NCI-H2227 (cell line): ENCODE measurements around the gene WDFY2.
A peak's percentile ranks its signal among the peaks of the same experiment; 100 is the strongest.
"Not testable (repeated sequence)": the region's sequence is repeated elsewhere in the genome, so short reads cannot be mapped to it uniquely, and the experiment has no call there.

Experiments used
- DNase-seq: peaks from one replicate; lab custom pipeline; 2025; ENCODE audit not compliant: unreplicated experiment; lab: John Stamatoyannopoulos, UW

The WDFY2 gene

DNA sequence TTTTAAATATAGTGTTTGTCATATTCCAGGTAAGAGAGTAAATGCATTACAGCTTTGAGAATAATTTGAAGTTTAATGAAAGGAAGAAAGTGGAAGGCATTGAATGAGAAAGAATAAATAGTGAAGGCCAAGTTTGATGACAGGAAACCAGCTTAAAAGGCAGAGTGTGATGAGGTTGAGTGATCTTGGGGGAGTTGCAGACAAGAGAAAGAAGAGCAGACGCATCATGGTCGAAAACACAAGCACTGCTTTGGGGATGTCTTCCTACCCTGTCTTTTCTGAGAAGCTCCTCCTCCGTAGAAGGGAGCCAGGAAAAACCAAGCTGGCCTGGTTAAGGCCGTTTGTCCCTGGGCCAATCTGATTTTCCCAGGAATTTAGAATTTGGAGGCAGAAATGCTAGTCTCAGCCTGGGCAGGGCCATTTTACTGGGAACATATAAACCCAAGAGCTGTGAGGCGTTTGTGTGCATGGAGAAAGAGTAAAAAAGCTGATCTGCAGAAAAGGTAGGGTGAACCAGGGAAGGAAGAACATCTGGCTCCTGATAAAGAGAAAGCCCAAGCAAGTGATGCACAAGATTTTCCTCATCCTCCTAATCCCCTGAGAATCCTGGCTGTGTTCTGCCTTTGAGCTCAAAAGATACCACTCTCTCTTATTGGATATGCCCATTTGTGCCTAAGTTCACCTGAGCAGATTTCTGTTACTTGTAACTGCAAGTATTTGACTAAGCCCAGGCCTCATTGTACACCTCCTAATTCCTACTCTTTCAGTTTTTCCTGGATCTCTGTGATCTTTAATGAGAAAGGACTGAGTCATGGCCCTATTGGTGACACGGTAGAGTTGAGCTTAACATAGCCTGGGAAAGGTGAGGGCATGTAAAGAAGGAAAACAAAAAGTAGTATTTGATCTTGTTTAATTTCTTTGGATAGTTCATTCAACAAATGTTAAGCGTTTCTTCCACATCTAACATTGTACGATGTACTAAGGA, 80.0 kb downstream of the WDFY2 start:
- no peak for DNase-seq

DNA sequence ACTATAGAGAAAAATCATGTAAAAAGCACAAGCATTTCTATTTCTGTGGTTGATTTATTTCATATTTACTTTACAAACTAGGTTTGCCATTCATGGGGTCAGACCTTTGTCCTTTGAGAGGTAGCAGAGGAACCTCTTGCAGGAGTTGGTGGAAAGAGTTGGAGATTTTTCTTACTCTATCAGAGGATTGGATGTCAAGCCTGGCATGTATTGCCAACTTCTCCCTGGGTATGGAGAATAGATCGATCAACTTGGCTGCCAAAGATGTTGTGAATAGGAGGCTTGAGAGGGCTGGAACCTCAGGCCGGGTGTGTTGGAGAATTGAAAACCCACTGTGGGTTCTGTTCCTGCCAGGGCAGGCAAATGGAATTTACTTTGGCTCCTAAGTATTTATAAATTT, 81.2 kb downstream of the WDFY2 start:
- no peak for DNase-seq

DNA sequence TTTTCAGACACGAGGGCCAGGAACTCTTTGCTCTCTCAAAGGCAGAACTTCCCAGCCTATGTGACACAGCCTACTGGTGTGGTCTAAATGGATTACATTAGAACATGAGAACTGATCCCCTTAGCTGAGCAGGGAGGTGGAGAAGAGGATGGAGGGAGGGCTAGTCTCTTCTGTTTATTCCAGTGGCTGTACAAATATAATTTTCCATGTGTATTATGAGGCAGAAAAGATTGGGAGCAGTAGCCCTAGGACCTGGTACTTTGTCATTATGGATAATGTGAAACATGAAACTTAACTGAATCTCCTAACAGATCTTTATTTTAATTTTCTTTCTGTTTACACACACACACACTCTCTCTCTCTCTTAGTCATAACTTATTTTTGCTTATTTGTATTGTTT, 82.1 kb downstream of the WDFY2 start:
- no peak for DNase-seq

DNA sequence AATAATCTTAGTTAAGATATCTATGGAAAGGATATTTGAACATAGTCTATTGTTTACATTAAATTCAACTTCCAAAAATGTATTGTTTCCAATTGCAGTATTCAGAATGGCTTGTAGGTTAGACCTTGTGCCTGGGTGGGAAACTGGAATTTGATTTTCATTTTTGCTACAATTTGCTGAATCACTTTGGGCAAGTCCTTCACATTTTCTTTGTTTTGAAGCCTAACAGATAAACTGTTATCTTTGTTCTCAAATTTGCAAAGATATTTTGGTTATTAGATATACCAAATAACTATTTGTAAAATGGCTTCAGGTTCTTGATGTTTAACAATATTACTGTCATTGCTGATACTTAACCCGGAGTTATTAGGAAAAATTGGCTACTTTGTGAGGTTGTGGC, 82.6 kb downstream of the WDFY2 start:
- DNase-seq = no peak

DNA sequence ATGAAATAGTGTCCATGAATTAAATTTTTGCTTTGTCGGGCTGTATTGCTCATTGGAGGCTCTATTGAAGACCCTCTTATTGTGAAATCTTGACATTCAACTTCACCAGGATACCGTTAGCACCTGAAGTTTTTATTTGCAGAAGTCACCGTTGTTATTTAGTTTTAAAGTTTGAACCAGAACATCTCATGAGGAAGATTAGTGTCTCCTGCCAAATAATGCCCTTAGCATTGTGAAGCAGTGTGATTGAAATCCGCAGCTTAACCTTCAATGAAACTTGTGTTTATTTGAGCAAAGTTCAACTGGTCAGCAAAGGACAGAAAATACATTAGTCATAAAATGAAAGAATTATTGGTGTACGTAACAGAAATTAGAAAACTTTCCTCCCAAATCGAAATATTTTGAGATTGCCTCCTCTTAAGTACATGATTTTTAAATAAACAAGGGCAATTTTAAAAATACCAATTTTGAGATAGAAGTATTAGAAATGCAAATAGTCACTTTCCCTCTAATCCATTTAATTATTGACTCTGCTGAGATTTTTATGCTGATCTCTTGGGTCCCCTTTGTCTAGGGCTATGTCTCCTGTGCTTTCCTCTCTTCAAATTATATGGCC, 84.4 kb downstream of the WDFY2 start:
- no peak for DNase-seq

DNA sequence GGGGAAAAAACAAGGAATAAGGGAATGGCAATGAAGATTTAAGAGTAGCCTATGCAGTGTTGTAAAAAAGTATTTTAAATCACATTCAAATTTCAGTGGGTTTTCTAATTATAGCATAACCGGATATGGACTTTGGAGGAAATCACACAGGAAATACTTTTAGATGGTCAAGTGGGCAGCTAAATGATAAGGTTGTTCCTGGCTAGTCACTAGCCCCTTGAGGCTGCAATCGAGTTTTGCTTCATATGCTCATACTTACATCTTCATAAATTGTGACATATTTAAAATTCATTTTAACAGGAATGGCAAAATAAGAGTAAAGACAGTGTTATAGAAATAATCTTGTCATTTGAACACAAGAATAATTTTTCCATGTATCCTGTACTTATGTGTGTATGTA, 88.9 kb downstream of the WDFY2 start:
- DNase-seq = no peak

DNA sequence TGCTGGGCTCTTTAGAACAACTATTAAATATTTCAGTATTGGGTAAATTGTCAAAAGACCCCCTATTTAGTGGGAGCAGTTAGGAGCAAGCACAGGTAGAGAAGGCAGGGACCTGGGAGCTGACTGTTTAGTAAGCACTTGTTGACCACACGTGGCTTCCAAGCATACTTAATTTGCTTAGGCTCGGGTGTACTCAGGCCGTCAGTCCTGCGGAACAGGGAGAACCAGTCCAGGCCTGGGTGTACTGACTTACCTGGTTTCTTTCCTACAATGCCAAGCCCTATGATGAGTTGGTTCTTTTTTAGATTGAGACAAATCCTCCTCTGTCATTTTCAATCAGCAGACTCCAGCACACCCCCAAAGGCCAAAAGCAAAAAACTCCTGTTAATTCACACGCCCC, 90.0 kb downstream of the WDFY2 start:
- DNase-seq = no peak

DNA sequence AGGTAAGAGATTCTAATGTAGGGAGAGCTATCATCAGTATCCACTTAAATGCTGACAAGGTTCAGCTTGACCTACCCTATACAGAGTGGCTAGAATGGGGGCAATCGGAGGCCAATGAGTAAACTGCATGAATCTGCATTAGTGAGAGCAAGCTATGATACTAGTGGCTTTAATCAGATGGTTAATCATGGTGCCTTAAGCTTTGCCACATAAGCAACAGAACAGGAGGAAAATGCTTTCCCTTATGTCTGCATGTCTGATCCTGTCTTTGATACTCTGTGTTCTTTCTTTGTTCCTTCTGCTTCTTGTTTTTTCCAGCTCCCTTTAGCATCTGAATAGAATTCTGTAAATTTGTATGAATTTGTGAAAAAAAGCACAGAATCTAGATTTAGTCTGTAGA, 91.1 kb downstream of the WDFY2 start:
- DNase-seq = peak; percentile 4

DNA sequence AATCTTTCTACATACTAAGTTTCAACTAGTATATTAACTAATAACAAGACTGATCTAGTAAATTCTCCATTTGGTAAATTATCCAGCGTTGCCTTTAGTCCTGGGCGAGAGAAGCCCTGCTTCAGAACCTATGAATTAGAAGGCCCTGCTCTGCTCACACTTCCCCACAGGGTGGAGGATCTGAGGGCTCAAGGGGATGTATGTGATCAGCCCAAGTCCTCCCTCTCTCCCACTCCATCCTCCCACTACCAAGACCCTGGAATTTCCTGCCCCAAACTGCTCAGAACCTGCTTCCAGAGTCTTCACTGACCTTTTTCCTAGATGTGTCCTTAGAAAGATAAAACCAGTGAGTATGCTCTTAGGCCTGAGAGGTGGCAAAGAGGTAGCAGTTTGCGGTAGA, 91.6 kb downstream of the WDFY2 start:
- DNase-seq = no peak

DNA sequence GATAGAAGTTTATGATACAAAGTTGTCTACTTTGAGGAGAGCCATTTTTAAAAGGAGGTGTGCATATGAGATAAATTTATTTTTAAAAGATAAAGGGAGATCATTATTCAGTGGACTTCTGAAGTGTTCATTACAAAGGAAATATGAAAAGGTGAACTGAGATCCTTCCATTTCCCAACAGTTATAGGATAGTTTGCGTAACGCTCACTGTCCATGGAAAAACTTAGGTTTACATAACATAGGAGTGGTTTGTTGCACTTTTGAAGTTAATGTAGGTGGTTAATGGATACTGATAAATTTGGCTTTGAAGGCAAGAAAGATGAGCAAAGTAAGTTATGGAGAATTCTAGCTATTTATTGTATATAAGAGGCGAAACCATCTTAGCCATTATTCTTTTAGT, 92.5 kb downstream of the WDFY2 start:
- no peak for DNase-seq

DNA sequence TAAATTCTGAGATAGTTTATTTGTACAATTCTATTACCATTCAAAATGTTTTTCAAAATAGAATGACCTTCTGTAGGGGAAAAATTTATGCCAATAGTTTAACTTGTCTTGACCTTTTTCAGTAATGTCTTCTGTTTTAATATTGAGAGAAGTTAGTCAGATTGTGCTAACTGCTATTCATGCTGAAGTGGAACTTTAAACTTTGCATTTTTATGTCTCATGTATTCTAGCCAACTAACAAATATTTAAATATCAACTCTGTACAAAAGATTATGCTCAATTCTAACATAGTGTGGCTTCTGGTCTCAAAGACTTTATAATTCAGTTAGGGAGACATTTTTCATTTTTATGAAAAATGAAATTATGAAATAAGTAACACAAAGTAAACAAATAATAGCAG, 94.2 kb downstream of the WDFY2 start:
- DNase-seq = no peak

DNA sequence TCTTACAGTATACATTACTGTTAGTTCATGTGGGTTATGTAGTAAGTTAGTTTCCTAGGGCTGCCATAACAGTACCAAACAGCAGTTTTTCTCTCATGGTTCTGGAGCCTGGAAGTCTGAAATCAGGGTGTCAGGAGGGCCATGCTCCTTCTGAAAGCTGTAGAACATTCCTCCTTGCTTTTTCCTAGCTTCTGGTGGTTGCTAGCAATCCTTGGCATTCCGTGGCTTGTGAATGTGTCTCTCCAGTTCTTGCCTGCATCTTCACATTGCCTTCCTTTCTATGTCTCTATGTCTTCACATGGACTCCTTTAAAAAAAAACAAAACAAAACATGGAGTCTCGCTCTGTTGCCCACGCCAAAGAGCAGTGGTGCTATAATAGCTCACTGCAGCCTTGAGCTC, 95.4 kb downstream of the WDFY2 start:
- DNase-seq = no peak

DNA sequence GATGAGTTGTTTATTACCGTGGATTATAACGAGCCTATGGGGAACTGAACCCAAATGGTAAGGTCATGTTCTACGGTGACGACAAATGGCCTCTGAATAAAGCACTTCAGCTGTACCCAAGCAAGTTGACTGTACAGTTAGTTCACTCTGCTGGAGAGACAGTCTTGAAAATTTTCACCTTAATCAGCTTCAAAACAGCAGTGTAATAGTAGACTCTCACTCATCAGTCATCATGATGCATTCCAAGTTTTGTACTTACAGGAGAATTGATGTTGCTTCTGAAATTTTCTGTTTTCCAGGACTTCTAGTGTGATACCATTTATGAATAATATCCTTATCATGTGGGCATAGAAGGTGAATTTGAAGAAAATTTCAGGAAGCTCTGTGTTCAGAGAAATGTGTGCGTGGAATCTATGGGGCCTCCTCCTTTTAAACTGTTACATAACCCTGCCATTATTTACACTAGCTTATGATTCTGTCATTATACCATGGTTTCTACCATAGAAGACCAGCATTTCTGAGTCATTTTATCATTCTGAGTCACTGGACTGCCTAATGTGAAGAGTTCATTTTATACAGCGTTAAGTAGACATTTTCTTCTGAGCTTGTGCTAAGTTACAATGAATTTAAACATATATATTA, 96.9 kb downstream of the WDFY2 start:
- no peak for DNase-seq

DNA sequence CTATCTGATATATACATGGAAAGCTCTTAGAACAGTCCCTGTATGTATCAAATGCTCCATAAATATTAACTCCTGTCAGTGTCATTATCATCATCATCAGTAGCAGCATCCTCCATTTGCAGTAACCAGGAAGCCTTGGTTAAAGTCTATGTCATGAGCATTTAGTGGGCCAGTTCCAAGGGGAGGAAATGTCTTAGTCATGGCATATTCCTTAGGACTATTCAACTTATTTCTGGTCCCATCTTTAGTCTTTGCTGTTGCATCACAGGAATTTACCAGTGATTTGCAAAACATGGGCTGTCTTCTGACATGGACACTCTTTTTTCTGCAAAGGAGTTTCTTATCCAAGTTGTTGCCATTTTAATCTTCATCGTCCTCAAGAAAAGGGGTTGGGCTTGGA, 98.4 kb downstream of the WDFY2 start:
- no peak for DNase-seq

DNA sequence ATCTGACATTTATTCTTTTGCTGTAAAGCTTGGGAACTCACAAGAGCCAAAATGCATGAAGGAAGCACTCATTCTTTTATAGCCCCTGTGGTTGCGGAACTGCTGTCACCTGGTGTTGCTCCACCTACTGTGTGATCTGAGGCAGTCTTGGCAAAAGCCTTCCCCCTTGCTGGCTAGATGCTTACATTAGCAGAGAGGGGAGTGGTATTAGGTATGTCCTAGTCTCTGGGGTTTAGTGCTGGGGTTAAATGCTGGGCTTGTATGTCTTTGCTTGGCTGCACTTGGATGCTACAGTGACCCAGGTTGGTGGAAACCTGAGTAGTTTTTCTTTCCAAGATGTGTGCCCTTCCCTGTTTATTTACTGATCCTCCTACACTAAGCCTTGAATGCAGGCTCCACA, 99.3 kb downstream of the WDFY2 start:
- DNase-seq = no peak

DNA sequence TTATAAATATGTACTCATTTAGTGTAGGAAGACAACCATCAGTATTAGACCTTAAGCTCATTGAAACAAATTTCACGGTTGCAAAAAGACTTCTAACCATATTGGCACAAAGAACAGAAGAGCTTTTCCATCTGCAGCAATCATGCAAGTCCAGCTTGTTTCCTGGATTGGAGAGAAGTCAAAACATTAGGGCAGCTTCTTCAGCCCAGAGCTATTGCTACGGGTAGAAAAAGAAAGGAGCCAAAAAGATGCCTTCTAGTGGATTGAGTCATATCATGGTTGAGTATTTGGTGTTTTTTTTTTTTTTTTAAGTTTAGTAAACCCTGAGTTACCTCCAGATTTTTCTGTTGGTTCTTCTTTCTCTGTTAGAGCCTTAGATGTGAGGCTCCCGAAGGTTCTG, 99.8 kb downstream of the WDFY2 start:
- no peak for DNase-seq

DNA sequence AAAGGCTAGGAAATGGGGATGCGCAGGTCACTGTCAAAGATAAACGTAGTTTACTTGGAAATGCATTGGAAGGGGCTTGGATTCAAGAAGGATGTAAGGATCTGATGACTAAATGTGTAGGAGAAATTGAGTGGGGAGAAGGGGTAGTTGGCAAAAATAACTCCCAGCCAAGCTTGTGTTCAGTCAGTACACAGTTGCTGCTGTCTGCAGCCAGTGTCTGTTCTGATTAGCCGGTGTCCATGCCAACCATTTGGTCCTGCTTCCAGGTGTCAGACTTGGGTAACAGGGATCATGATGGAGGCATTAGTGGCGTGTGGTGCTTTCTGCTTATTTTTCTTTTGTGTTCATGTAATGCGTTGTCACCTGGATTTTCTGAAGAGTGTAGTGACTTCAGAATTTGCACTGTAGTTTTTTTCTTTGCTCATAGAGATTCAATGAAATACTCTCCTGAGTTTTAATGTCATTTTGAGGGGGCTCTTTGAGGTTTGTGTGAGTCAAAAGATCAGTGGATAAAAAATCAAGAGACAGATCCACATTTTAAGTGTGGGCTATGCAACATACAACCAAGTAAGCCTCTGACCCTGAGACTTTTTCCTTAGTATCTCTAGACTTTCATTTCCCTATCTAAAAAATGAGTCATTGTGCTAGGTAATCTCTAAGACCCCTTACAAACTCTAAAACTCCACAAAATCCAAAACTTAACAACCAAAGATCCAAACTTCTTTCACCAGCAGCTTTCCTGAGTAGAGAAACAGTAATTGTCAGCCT, 103.9 kb downstream of the WDFY2 start:
- DNase-seq = no peak

DNA sequence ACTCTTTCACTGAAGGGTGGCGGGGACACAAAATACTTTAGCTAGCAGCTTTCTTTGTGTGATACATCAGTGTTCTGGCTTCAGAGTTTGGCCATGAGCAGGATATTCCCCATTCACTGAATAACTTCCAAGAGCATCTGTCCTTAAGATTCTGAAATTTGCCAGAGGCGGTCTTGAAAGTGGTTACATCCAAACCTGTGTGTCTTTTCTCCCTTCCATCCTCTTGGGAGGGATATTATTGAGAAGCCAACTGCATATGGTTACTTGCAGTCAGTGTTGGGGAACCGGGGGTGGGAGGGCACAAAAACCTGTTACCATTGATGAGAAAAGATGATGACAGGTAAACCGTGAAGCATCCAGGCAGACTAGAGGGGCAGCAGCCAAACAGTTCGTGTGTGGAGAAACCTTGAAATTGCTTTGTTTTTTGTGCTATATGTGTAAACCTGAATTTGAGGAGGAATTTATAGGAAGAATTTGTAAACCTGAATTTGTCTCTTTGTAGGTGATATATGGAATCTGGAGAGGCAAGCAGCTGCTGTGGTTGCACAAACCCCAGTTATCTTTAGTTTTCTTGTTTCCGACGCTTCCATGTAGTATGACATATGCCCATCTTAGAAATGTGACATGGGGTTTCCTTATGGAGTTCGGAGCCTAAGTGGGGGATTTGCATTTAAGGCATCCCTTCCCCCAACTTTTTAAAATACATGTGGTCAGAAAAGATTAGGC, 104.8 kb downstream of the WDFY2 start:
- no peak for DNase-seq

DNA sequence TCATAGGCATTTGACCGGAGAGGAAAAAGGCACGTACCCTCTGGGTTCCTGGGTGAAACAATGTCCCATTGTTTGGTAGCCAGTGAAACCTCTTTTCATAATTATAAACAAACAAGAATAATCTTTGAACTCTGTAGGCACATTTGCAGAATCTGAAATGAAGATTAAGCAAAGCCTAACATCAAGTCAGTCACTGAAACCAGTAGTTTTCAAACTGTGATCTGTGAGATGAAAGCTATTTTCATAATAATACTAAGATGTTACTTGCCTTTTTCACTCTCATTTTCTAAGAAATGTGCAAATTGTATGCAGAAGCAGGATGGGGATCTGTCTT, 105.4 kb downstream of the WDFY2 start:
- DNase-seq = no peak

DNA sequence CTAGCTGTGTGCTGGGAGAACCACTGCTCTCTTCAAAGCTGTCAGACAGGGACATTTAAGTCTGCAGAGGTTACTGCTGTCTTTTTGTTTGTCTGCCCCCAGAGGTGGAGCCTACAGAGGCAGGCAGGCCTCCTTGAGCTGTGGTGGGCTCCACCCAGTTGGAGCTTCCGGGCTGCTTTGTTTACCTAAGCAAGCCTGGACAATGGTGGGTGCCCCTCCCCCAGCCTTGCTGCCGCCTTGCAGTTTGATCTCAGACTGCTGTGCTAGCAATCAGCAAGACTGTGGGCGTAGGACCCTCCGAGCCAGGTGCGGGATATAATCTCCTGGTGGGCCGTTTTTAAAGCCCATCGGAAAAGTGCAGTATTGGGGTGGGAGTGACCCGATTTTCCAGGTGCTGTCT, 111.4 kb downstream of the WDFY2 start:
- DNase-seq = not testable (repeated sequence)

DNA sequence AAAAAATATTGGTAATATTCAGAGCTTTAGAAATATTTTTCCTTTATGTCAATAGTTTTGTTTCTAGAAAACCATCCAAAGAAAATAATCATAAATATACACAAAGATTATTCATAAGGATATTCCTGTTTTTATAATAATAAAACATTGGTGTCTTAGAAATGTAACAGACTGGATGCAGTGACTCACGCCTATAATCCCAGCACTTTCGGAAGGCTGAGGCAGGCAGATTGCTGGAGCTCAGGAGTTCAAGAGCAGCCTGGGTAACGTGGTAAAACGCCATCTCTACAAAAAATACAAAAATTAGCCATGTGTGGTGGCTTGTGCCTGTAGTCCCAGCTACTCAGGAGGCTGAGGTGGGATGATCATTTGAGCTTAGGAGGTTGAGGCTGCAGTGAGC, 112.9 kb downstream of the WDFY2 start:
- no peak for DNase-seq
